ENCODE measurements around the gene LRRK1. TPM values are rescaled to one million over a fixed set of nuclear protein-coding genes. Genes with fewer than 3 reads are reported as not detected.

The LRRK1 gene
- polyA plus RNA-seq, 1 experiment: 16.9 TPM

DNA sequence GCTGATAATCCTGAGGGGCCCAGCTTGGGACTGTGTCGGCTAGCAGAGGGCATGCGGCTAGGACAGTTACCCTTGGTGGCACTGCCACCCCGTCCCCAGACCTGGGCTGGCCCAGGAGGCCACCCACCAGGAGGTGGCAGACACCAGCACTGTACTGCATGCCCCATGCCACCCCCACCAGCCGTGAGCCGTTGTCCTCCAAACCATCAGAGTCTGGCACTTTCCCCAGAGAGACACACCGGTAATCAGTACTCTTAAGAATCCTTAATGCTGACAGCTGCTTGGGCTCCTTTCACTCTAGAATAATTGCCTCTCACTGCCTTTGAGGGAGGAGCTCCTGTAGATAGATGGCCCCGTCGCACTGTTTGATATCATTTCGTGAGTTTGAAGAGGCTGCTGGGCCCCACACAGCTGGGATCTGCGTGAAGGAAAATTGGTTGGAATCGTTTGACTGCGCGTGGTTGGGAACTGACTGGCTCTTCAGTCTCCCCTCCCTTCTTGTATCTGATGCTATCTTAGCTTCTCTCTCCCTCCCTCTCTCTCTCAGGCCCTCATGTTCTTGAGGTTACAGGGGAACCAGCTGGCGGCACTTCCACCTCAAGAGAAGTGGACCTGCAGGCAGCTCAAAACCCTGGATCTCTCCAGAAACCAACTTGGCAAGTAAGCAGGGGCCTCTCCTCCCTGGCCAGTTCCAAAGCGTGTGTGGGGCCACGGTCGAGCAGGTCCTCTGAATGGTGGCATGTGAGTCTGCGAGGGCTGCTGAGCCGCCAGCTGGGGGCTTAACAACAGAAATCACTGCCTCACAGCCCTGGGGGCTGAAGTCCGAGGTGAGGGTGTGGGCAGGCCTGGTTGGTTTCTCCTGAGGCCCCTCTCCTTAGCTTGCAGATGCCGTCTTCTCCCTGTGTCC is 94.9 kb downstream of the LRRK1 start:
- Histone ChIP-seq H3K36me3 (ENCODE audit: control insufficient read depth, insufficient read depth, low read length) (peaks cover 12% of the 10 kb centered on the region), H3K4me3 (ENCODE audit: low read depth, low read length) (no peak overlapping the region), H3K27me3 (ENCODE audit: control insufficient read depth, insufficient read depth, low read length) (no peaks in the 10 kb centered on the region)
- ChIA-PET POLR2A (no interaction called here), CTCF (interaction anchor here (0.7 to 4.4 kb wide), 8 partner anchors 76 to 275 kb away, joined by 3 to 73 read pairs (median 4); partner anchors contain the start of gene LRRK1)
- TF ChIP-seq, protein P1, sequence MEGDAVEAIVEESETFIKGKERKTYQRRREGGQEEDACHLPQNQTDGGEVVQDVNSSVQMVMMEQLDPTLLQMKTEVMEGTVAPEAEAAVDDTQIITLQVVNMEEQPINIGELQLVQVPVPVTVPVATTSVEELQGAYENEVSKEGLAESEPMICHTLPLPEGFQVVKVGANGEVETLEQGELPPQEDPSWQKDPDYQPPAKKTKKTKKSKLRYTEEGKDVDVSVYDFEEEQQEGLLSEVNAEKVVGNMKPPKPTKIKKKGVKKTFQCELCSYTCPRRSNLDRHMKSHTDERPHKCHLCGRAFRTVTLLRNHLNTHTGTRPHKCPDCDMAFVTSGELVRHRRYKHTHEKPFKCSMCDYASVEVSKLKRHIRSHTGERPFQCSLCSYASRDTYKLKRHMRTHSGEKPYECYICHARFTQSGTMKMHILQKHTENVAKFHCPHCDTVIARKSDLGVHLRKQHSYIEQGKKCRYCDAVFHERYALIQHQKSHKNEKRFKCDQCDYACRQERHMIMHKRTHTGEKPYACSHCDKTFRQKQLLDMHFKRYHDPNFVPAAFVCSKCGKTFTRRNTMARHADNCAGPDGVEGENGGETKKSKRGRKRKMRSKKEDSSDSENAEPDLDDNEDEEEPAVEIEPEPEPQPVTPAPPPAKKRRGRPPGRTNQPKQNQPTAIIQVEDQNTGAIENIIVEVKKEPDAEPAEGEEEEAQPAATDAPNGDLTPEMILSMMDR (IDR thresholded peaks at IDR 0.05; ENCODE audit: insufficient read depth, low read depth, low read length): no peak
- DNase-seq (ENCODE audit: low read depth): no peak

DNA sequence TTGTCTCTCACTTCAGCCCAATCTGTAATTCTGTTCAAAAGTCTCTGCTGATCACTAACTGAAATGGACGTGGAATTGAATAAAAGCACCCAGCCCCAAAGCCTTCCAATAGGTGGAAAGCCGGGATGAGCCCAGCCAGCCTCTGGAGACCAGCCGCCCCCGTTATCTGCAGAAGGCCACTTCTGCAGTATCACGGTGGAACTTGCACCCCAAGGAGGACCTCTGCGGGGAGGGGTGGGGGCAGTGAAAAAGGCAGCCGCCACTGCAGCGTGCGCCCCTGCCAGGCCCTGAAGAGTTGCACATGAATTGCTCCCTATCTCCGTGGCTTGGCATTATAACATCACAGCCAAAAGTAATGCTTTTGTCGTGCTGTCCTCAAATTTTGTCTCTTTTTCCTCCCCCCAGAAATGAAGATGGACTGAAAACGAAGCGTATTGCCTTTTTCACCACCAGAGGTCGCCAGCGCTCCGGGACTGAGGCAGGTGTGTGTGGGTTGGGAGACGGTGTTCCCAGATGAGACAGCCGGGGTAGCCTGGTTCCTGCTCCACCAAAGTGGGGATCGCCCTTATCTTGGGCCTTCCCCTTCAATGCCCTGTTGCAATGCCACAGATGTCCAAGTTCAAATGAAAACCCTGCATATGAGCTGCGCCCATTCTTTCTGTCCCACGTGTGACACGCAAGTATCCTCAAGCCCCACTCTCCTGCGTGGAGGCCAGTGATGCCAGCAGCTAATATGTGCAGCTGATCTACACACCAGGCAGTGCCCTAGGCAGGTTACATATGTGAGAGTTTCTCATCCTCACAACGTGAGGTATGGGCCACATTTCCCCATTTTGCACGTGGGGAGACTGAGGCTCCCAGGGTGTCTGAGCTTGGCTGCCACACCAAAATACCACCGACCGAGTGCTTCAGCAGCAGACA is 96.0 kb downstream of the LRRK1 start:
- Histone ChIP-seq H3K4me3 (ENCODE audit: low read depth, low read length) (no peak overlapping the region), H3K36me3 (ENCODE audit: control insufficient read depth, insufficient read depth, low read length) (peaks cover 11% of the 10 kb centered on the region), H3K27me3 (ENCODE audit: control insufficient read depth, insufficient read depth, low read length) (no peaks in the 10 kb centered on the region)
- DNase-seq (ENCODE audit: low read depth): no peak
- POLR2A ChIA-PET: no interaction called here
- CTCF ChIA-PET: interaction anchor here (0.7 to 4.4 kb wide), 22 partner anchors 8 to 255 kb away, joined by 3 to 73 read pairs (median 5); partner anchors contain the start of gene CHSY1
- TF ChIP-seq, protein P1 (IDR thresholded peaks at IDR 0.05; ENCODE audit: insufficient read depth, low read depth, low read length): peak; percentile 89

DNA sequence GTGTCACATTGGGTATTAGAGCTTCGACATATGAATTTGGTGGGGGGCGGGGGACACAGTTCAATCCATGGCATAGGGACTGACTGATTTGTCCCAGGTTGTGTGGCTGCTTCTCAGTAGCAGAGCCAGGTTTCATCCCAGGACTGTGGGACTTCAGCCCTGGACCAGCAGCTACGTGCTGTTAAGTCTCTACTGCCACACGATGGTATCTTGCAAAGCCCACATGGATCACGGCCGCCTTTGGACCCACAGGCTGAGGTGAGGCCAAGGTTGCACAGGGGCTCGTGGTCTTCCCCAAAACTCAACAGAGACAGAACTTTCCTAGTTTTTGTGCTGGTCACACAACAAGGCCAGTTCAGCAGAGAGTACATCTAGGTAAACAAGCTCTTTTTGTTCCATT is 97.4 kb downstream of the LRRK1 start:
- Histone ChIP-seq H3K4me3 (ENCODE audit: low read depth, low read length) (no peak overlapping the region), H3K36me3 (ENCODE audit: control insufficient read depth, insufficient read depth, low read length) (peaks cover 15% of the 10 kb centered on the region), H3K27me3 (ENCODE audit: control insufficient read depth, insufficient read depth, low read length) (no peaks in the 10 kb centered on the region)
- POLR2A ChIA-PET: no interaction called here
- no peak for DNase-seq (ENCODE audit: low read depth)
- TF ChIP-seq, protein P1 (IDR thresholded peaks at IDR 0.05; ENCODE audit: insufficient read depth, low read depth, low read length): no peak
- CTCF ChIA-PET: interaction anchor here (0.7 to 4.4 kb wide), 16 partner anchors 10 to 247 kb away, joined by 3 to 73 read pairs (median 5); partner anchors contain the start of gene CHSY1

DNA sequence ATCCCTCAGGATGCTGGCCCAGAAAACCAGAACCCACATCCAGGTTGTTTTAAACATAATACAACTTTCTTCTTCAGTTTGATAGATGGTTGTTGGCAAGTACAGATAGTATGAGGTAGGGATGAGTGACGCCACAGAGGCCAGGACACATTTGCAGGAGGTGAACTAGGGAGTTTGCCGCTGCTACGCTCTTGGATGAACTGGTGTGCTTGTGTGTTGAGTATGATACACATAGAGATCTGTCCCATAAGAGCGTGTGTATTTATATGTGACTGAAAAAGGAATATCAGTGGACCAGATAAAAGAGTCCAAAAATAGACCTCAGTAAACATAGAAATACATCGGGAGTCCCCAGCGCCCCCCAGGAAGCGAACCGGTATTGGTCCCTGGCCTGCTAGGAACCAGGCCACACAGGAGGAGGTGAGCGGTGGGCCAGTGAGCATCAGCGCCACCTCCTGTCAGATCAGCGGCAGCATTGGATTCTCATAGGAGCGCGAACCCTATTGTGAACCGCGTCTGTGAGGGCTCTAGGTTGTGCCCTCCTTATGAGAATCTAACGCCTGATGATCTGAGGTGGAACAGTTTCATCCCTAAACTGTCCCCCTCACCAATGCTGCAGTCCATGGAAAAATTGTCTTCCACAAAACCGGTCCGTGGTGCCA is 98.1 kb downstream of the LRRK1 start:
- ChIA-PET POLR2A (no interaction called here), CTCF (interaction anchor here (0.7 to 4.4 kb wide), 6 partner anchors 16 to 240 kb away, joined by 3 to 73 read pairs (median 6); partner anchors contain the start of gene CHSY1)
- TF ChIP-seq, protein P1 (IDR thresholded peaks at IDR 0.05; ENCODE audit: insufficient read depth, low read depth, low read length): peak; percentile 26; the same call in 1 of the 2 replicates
- Histone ChIP-seq H3K4me3 (ENCODE audit: low read depth, low read length) (no peak overlapping the region), H3K27me3 (ENCODE audit: control insufficient read depth, insufficient read depth, low read length) (no peaks in the 10 kb centered on the region), H3K36me3 (ENCODE audit: control insufficient read depth, insufficient read depth, low read length) (peaks cover 17% of the 10 kb centered on the region)
- no peak for DNase-seq (ENCODE audit: low read depth)

Data from BJ (cell line).